Stimulated activated CD4-positive, alpha-beta T cell treated with anti-CD3 and anti-CD28 coated beads, Interleukin-2, amount 100 ng/mL, for 48 hours (primary cell): ENCODE measurements around the gene CCL28.
A peak's percentile ranks its signal among the peaks of the same experiment; 100 is the strongest.

Experiments
- DNase-seq, 2 donors: peaks; one replicate each; pipeline ENCODE4 v3.0.0-alpha.2; 2020

The CCL28 gene

GRCh38 chr5:43354774-43355173 lies 57.4 kb downstream of the CCL28 start:
- DNase-seq = no peak

- no peak for DNase-seq
These were observed 58.5 kb downstream of the CCL28 start for GRCh38 chr5:43353668-43354067.

- DNase-seq = no peak
These were observed 59.3 kb downstream of the CCL28 start for GRCh38 chr5:43352915-43353314.

- no peak for DNase-seq
These were observed 60.1 kb downstream of the CCL28 start for GRCh38 chr5:43352131-43352530.

GRCh38 chr5:43348861-43349363 lies 63.3 kb downstream of the CCL28 start:
- no peak for DNase-seq

GRCh38 chr5:43348207-43348606 lies 64.0 kb downstream of the CCL28 start:
- DNase-seq = no peak

- DNase-seq = no peak
These were observed 73.3 kb downstream of the CCL28 start for GRCh38 chr5:43338862-43339261.

- peak in 1 of 2 donors; percentile 9 for DNase-seq
These were observed 76.0 kb downstream of the CCL28 start for GRCh38 chr5:43336159-43336558.

GRCh38 chr5:43335681-43336080 lies 76.5 kb downstream of the CCL28 start:
- DNase-seq = no peak

- no peak for DNase-seq
These were observed 79.8 kb downstream of the CCL28 start for GRCh38 chr5:43332401-43332800.
